H1 (cell line): ENCODE data around the gene MAFF. TPM values are rescaled to one million over a fixed set of nuclear protein-coding genes. Genes with fewer than 3 reads are reported as not detected.
A peak's percentile ranks its signal among the peaks of the same experiment; 100 is the strongest.

Source experiments
- CTCF ChIA-PET: fragments of 300-600 bp; sonication (Branson Sonifier 250); formaldehyde crosslinking; loops from one replicate; lab custom pipeline; 2021; ENCODE audit not compliant: partially characterized antibody; lab: Charles Lee
- POLR2A ChIA-PET: fragments of 300-600 bp; sonication (Branson Sonifier 250); formaldehyde crosslinking; loops from one replicate; lab custom pipeline; 2021; ENCODE audit warnings: inconsistent platforms; ENCODE audit not compliant: partially characterized antibody; lab: Charles Lee
- DNase-seq, 2 experiments: peaks; one replicate each; pipeline versions ENCODE4 v3.0.0 to v3.0.0-alpha.2; 2010 to 2022; ENCODE audit warnings: low spot score in 2 of 2, low read depth in 1 of 2, mixed read lengths in 1 of 2
- FAIRE-seq: peaks from 2 replicates; lab custom pipeline; 2011; peaks lifted over from hg19 to GRCh38; lab: Jason Lieb, UNC
- H2AFZ ChIP-seq: 2 replicates; pipeline ENCODE4 v1.8.1; 2012; ENCODE audit warnings: low read length, inconsistent platforms
- H2AK5ac ChIP-seq: 2 replicates; pipeline ENCODE4 v1.6.1; 2013; ENCODE audit warnings: low read depth, low read length
- H2BK120ac ChIP-seq: replicated peaks from 2 replicates; pipeline ENCODE3; 2013; ENCODE audit warnings: low read depth, low read length, inconsistent platforms
- H2BK12ac ChIP-seq: 2 replicates; pipeline ENCODE4 v1.6.1; 2013; ENCODE audit warnings: low read depth, low read length
- H2BK15ac ChIP-seq: 2 replicates; pipeline ENCODE4 v1.6.1; 2013; ENCODE audit warnings: low read length
- H2BK20ac ChIP-seq: 2 replicates; pipeline ENCODE4 v1.6.1; 2013; ENCODE audit warnings: low read length
- H2BK5ac ChIP-seq: 2 replicates; pipeline ENCODE4 v1.6.1; 2013; ENCODE audit warnings: low read depth, low read length
- H3K14ac ChIP-seq: 2 replicates; pipeline ENCODE4 v1.6.1; 2013; ENCODE audit warnings: inconsistent platforms; ENCODE audit not compliant: insufficient read length
- H3K18ac ChIP-seq: 2 replicates; pipeline ENCODE4 v1.6.1; 2013; ENCODE audit warnings: low read length; ENCODE audit errors: extremely low read depth
- H3K23ac ChIP-seq: 2 replicates; pipeline ENCODE4 v1.6.1; 2013; ENCODE audit warnings: inconsistent platforms; ENCODE audit not compliant: insufficient read length
- H3K23me2 ChIP-seq: 2 replicates; pipeline ENCODE4 v1.6.1; 2013; ENCODE audit warnings: low read depth, low read length
- H3K27ac ChIP-seq: 2 replicates; pipeline ENCODE4 v1.6.1; 2011; ENCODE audit warnings: low read depth, low read length, inconsistent platforms
- H3K27me3 ChIP-seq, 4 experiments: replicated peaks in 1 of 4; 1 replicate in 1 of 4; 2 replicates in 3 of 4; pipeline versions ENCODE4 v1.6.1 to v1.8.1; 2011 to 2013; ENCODE audit warnings: low read length in 3 of 4, mild to moderate bottlenecking in 3 of 4, inconsistent platforms in 2 of 4, mixed read lengths in 2 of 4, moderate library complexity in 1 of 4; ENCODE audit not compliant: control insufficient read depth in 3 of 4, insufficient read depth in 3 of 4; ENCODE audit errors: extremely low read depth in 1 of 4
- H3K36me3 ChIP-seq, 4 experiments: 2 replicates each; pipeline versions ENCODE4 v1.6.1 to v1.8.1; 2011 to 2013; ENCODE audit warnings: mild to moderate bottlenecking in 4 of 4, low read length in 3 of 4, moderate library complexity in 2 of 4, control low read depth in 1 of 4, inconsistent platforms in 1 of 4; ENCODE audit not compliant: insufficient read depth in 4 of 4, control insufficient read depth in 2 of 4
- H3K4ac ChIP-seq: replicated peaks from 2 replicates; pipeline ENCODE3; 2013; ENCODE audit warnings: low read length, low read depth, mixed read lengths, inconsistent platforms; ENCODE audit not compliant: insufficient read length
- H3K4me1 ChIP-seq, 4 experiments: replicated peaks in 1 of 4; 1 replicate in 1 of 4; 2 replicates in 3 of 4; pipeline versions ENCODE4 v1.6.1 to v1.8.1; 2011 to 2013; ENCODE audit warnings: low read length in 3 of 4, inconsistent platforms in 2 of 4, mixed read lengths in 1 of 4; ENCODE audit not compliant: insufficient read depth in 4 of 4, control insufficient read depth in 3 of 4
- H3K4me2 ChIP-seq, 2 experiments: 2 replicates each; pipeline versions ENCODE4 v1.6.1 to v1.8.1; 2011 to 2013; ENCODE audit warnings: low read depth in 2 of 2, low read length in 2 of 2, control low read depth in 1 of 2, inconsistent platforms in 1 of 2, mild to moderate bottlenecking in 1 of 2; ENCODE audit not compliant: insufficient read depth in 1 of 2
- H3K4me3 ChIP-seq, 4 experiments: fragments of 200-600, 300-600 bp in 1 of 4; sonication (generic), shearing (Covaris generic), sonication (Bioruptor Twin) in 1 of 4; 2 replicates each; pipeline versions ENCODE4 v1.5.1 to v1.8.1; 2011 to 2016; ENCODE audit warnings: low read length in 4 of 4, low read depth in 3 of 4, control low read depth in 2 of 4, inconsistent platforms in 2 of 4, mild to moderate bottlenecking in 2 of 4, mixed read lengths in 1 of 4, moderate library complexity in 1 of 4; ENCODE audit not compliant: insufficient read depth in 2 of 4; ENCODE audit errors: extremely low read depth in 1 of 4
- H3K56ac ChIP-seq: replicated peaks from 2 replicates; pipeline ENCODE3; 2013; ENCODE audit warnings: low read depth, mild to moderate bottlenecking, mixed read lengths, low read length, inconsistent platforms; ENCODE audit not compliant: insufficient read length
- H3K79me1 ChIP-seq: 2 replicates; pipeline ENCODE4 v1.6.1; 2013; ENCODE audit warnings: low read depth, low read length, control low read depth
- H3K79me2 ChIP-seq, 2 experiments: 2 replicates each; pipeline versions ENCODE4 v1.6.1 to v1.8.1; 2012 to 2013; ENCODE audit warnings: low read length in 2 of 2, mild to moderate bottlenecking in 2 of 2, inconsistent platforms in 1 of 2; ENCODE audit not compliant: insufficient read depth in 2 of 2, control insufficient read depth in 1 of 2
- H3K9ac ChIP-seq, 4 experiments: replicated peaks in 1 of 4; 1 replicate in 1 of 4; 2 replicates in 3 of 4; pipeline versions ENCODE4 v1.6.1 to v1.8.1; 2011 to 2013; ENCODE audit warnings: low read depth in 3 of 4, low read length in 3 of 4, control low read depth in 2 of 4, mild to moderate bottlenecking in 2 of 4, moderate library complexity in 2 of 4, inconsistent platforms in 1 of 4; ENCODE audit errors: extremely low read depth in 1 of 4
- H3K9me3 ChIP-seq, 2 experiments: 2 replicates each; pipeline versions ENCODE4 v1.6.1 to v1.8.1; 2012 to 2013; ENCODE audit warnings: mild to moderate bottlenecking in 2 of 2, moderate library complexity in 2 of 2, control low read depth in 1 of 2, inconsistent platforms in 1 of 2, low read depth in 1 of 2, low read length in 1 of 2, mixed read lengths in 1 of 2; ENCODE audit not compliant: insufficient read depth in 2 of 2
- H4K20me1 ChIP-seq, 2 experiments: replicated peaks in 1 of 2; 2 replicates each; pipeline versions ENCODE3 to v1.8.1; 2011 to 2013; ENCODE audit warnings: inconsistent platforms in 2 of 2, low read length in 2 of 2, mild to moderate bottlenecking in 1 of 2; ENCODE audit not compliant: insufficient read depth in 2 of 2, control insufficient read depth in 1 of 2
- H4K5ac ChIP-seq: 2 replicates; pipeline ENCODE4 v1.6.1; 2013; ENCODE audit warnings: low read length, low read depth, mixed read lengths, inconsistent platforms; ENCODE audit not compliant: insufficient read length
- H4K8ac ChIP-seq: 2 replicates; pipeline ENCODE4 v1.8.0; 2013; ENCODE audit warnings: mild to moderate bottlenecking, moderate library complexity, low read length, inconsistent platforms; ENCODE audit not compliant: insufficient read depth; ENCODE audit errors: extremely low read depth
- H4K91ac ChIP-seq: replicated peaks from 2 replicates; pipeline ENCODE3; 2013; ENCODE audit warnings: low read length, mixed read lengths, inconsistent platforms; ENCODE audit not compliant: insufficient read length
- CHD1 ChIP-seq: IDR thresholded peaks from 2 replicates; pipeline ENCODE4 v1.6.1; 2012; ENCODE audit warnings: low read depth, low read length, improper control_type of control experiment
- KDM1A ChIP-seq: fragments of 200-600, 300-600 bp; sonication (generic); IDR thresholded peaks from 2 replicates; pipeline ENCODE4 v1.7.1; 2016; ENCODE audit warnings: mild to moderate bottlenecking, low read length, borderline replicate concordance
- NRF1 ChIP-seq: IDR thresholded peaks from 2 replicates; pipeline ENCODE4 v1.6.1; 2011; ENCODE audit warnings: mild to moderate bottlenecking, low read depth, low read length, improper control_type of control experiment
- RXRA ChIP-seq: IDR thresholded peaks from 2 replicates; pipeline ENCODE4 v1.6.1; 2011; ENCODE audit warnings: low read depth, mild to moderate bottlenecking, low read length, moderate library complexity; ENCODE audit not compliant: insufficient read depth
- TAF1 ChIP-seq: IDR thresholded peaks from 2 replicates; pipeline ENCODE4 v1.6.1; 2011; ENCODE audit warnings: mild to moderate bottlenecking, low read depth, low read length
- TAF7 ChIP-seq: optimal IDR thresholded peaks from 2 replicates; pipeline ENCODE3; 2011; ENCODE audit warnings: low read depth, mild to moderate bottlenecking, inconsistent platforms, low read length, moderate library complexity, borderline replicate concordance
- TBP ChIP-seq: IDR thresholded peaks from 2 replicates; pipeline ENCODE4 v1.6.1; 2011; ENCODE audit warnings: low read depth, low read length, improper control_type of control experiment
- TCF12 ChIP-seq: IDR thresholded peaks from 2 replicates; pipeline ENCODE4 v1.6.1; 2011; ENCODE audit warnings: low read depth, mild to moderate bottlenecking, low read length
- TEAD4 ChIP-seq: IDR thresholded peaks from 2 replicates; pipeline ENCODE4 v1.6.1; 2012; ENCODE audit warnings: low read depth, low read length, inconsistent platforms, mixed read lengths
- WGBS, 2 experiments: shearing (Covaris generic) in 1 of 2; methylation state at CpG; one replicate each; pipeline versions ENCODE4 v1.1.6 to v1.1.7; 2013 to 2015; ENCODE audit warnings: low lambda C conversion rate in 2 of 2, mixed read lengths in 2 of 2, inconsistent platforms in 1 of 2, low coverage in 1 of 2, missing lambda C conversion rate in 1 of 2; ENCODE audit not compliant: insufficient replicate concordance in 2 of 2, insufficient coverage in 1 of 2, insufficient read length in 1 of 2; ENCODE audit errors: extremely low coverage in 1 of 2, missing lambda C conversion rate in 1 of 2; 5-methylcytosine and 5-hydroxymethylcytosine counted together
- polyA plus RNA-seq, 7 experiments: library from polyadenylated mRNA; depleted of rRNA in 3 of 7; stranded (reverse) in 5 of 7; unstranded in 2 of 7; fragments of >200 nt in 5 of 7; fragments of 200-250 nt in 2 of 7; gene quantifications; 1 replicate in 5 of 7; 2 replicates in 1 of 7; 4 replicates in 1 of 7; pipeline versions ENCODE4 v1.2.1 to v1.2.3, GENCODE V29; 2011 to 2013; ENCODE audit warnings: missing spikeins in 2 of 7, mixed read lengths in 2 of 7
- total RNA-seq: library from RNA; stranded (reverse); fragmentation: NEBNext Ultra II Directional; extraction: Animal tissue kit (Norgen Biotek cat#: 25700); gene quantifications from 2 replicates; pipeline ENCODE4 v1.2.1, GENCODE V29; 2021
- TF ChIP-seq, protein P1 (sequence below): IDR thresholded peaks from 2 replicates; pipeline ENCODE4 v1.6.1; 2012; ENCODE audit warnings: low read length, inconsistent platforms

Gene MAFF
- total and polyA plus RNA-seq, 2 of the 8 experiments (the other 6 are each of a cell fraction or from before 2014, with no cell fraction given): 1.5 to 6.3 TPM

- Histone ChIP-seq H3K56ac (no peak overlapping the region), H4K91ac (no peak overlapping the region), H3K79me1 (no peaks in the 10 kb centered on the region), H2BK15ac (0 out of 2 replicates have a peak overlapping the region, but pooled peaks have one; percentile 29), H3K4ac (no peak overlapping the region), H3K27ac (no peak overlapping the region), H2AFZ (no peak overlapping the region), H3K79me2 (peaks cover 0 to 12% of the 10 kb centered on the region in 2 experiments; a peak in 1 of 4 replicates), H3K27me3 (peaks cover 0 to 14% (median 11%) of the 10 kb centered on the region in 4 experiments; a peak in 5 of 7 replicates), H3K9me3 (no peaks in the 10 kb centered on the region), H3K4me3 (no peak overlapping the region), H3K23ac (no peak overlapping the region), H2AK5ac (no peak overlapping the region), H3K4me2 (no peak overlapping the region), H2BK5ac (no peak overlapping the region), H3K18ac (no peak overlapping the region), H3K9ac (no peak overlapping the region), H3K4me1 (peaks cover 0 to 10% (median 6%) of the 10 kb centered on the region in 4 experiments; a peak in 6 of 7 replicates), H3K36me3 (no peaks in the 10 kb centered on the region), H2BK20ac (no peak overlapping the region), H3K14ac (no peak overlapping the region), H4K8ac (no peak overlapping the region; the same call in 1 of the 2 replicates), H2BK120ac (no peak overlapping the region), H4K20me1 (peaks cover 3 to 7% of the 10 kb centered on the region in 2 experiments), H3K23me2 (peaks cover 17% of the 10 kb centered on the region), H4K5ac (no peak overlapping the region), H2BK12ac (peak overlapping the region; percentile 50; the same call in 1 of the 2 replicates)
- POLR2A ChIA-PET: interaction anchor here (1.6 kb wide), 1 partner anchor 13 kb away, joined by 3 read pairs; no protein-coding TSS in a partner anchor
- DNase-seq: no peak
- FAIRE-seq: no peak
- WGBS, 2 experiments: 93% methylated on average over 10 of the region's 10 CpGs; no CpG with 5 or more reads in 1 of the 2 experiments
- TF ChIP-seq RXRA (no peak), KDM1A (no peak), TEAD4 (no peak), NRF1 (no peak), CHD1 (no peak), TAF1 (no peak), TCF12 (no peak), TAF7 (no peak), TBP (no peak)
- TF ChIP-seq, protein P1, sequence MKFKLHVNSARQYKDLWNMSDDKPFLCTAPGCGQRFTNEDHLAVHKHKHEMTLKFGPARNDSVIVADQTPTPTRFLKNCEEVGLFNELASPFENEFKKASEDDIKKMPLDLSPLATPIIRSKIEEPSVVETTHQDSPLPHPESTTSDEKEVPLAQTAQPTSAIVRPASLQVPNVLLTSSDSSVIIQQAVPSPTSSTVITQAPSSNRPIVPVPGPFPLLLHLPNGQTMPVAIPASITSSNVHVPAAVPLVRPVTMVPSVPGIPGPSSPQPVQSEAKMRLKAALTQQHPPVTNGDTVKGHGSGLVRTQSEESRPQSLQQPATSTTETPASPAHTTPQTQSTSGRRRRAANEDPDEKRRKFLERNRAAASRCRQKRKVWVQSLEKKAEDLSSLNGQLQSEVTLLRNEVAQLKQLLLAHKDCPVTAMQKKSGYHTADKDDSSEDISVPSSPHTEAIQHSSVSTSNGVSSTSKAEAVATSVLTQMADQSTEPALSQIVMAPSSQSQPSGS: no peak
- CTCF ChIA-PET: interaction anchor here (0.6 to 2.1 kb wide), 3 partner anchors 15 to 642 kb away, joined by 3 to 7 read pairs (median 6); no protein-coding TSS in a partner anchor
Measured at GRCh38 chr22:38199826-38200559, 1.8 kb upstream of the MAFF start.
